Activated CD4-positive, alpha-beta T cell treated with anti-CD3 and anti-CD28 coated beads, Interleukin-2, Interleukin-4, amounts not matched to agents 100 ng/mL and 50 ng/mL, durations not matched to agents 16 hours and 8 hours (primary cell): ENCODE data around the gene PRKCQ.
"Not testable (repeated sequence)": the region's sequence is repeated elsewhere in the genome, so short reads cannot be mapped to it uniquely, and the experiment has no call there.

ENCODE experiments used
- DNase-seq: peaks from one replicate; pipeline ENCODE4 v3.0.0-alpha.2; 2020; ENCODE audit warnings: low spot score

The PRKCQ gene

DNA sequence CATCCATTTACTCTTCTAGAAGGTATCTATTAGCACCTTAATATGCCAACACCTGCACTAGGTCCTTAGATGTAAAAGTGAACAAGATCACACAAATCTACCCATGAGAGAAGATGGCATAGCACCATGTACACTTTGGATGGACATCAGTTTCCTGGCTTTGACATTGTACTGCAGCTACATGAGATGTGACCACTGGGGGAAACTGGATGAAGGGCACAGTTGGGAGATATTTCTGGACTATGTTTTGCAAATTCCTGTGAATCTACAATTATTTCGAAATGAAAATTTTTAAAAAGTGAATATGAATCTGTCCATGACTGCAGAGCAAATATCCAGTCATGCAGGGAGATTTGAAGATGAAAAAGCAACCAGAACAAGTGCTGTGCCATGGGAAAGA, 124.5 kb downstream of the PRKCQ start:
- DNase-seq: no peak

GRCh38 chr10:6446711-6447110, 133.4 kb downstream of the PRKCQ start:
- DNase-seq: no peak

DNA sequence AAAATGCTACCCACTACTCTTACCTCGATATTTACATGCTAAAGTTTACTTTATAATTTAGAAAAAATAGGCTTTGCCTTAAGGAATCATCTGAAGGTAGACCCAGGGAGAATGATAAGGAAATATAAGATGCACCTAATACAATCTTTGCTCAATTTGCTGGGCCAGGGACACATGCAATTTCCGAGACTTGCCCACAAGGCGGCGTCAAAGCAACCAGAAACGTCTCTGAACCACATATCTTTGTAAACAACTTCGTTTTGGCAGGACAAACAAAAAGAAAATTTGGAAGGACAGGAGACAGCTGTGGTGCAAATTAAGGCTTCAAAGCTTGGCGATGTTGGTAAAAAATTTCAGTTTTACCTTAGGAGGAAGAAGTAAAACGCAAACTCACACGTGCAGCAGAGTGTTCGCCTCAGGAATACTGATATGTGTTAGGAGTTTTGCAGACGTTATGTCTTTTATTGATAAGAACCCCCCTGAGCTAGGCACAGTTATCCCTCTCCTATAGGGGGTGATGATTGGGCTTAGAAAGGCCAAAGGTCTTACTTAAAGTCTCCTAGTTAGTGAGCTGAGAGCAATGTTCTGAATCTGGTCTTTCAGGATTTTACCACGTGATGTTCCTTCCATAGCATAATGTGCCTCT, 134.3 kb downstream of the PRKCQ start:
- DNase-seq: peak; percentile 71

DNA sequence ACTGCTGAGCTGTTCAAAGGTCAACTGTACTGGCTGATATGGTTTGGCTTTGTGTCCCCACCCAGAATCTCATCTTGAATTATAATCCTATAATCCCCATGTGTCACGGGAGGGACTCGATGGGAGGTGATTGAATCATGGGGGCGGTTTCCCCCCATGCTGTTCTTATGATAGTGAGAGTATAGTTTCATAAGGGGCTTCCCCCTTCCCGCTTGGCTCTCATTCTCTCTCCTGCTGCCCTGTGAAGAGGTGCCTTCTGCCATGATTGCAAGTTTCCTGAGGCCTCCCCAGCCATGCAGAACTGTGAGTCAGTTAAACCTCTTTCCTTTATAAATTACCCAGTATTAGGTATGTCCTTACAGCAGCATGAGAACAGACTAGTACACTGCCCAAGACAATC, 140.2 kb downstream of the PRKCQ start:
- DNase-seq: not testable (repeated sequence)

- no peak for DNase-seq
Measured at GRCh38 chr10:6431861-6432260, 148.2 kb downstream of the PRKCQ start.

DNA sequence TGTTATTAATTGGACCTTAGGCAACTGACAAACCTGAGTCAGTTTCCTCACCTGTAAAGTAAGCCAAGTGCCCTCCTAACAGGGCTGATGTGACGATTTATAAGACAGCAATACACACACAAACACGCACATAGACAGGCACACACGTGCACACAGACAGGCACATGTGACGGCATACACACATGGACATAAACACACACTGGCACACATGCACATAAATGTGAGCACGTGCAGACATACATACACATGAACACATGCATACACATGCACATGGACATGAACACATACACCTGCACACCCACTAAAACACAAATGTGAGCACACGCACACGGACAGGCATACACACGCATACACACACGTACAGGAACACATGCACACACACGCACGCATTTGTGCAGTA, 148.9 kb downstream of the PRKCQ start:
- DNase-seq: no peak

GRCh38 chr10:6430423-6430980, 149.6 kb downstream of the PRKCQ start:
- DNase-seq: no peak

DNA sequence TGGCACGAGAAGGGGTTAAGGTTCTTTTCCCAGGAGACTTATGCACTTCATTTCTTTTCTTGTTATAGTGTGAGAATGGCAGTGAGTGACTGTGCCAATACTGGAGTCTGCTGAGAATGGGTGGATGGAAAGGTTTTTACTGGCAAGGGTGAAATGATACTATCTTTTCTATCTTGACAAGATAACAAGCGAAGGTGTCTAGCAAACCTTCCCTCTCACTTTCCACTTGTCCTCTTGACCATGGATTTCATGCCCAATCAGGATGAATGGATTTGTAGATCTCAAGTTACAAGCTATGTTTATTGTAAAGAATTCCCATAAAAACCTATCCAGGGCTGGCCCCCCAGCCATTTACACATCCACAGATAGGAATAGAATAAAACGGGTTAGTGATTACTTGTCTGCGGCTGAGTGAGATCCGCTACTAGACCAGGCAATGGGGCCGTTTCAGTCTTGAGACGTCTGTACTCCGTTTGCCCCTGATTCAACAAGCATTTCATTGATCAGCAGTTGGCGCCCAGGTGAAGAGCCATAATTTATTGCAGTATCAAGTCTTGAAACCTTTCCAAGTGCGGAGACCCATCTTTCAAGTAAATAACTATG, 152.6 kb downstream of the PRKCQ start:
- DNase-seq: no peak

DNA sequence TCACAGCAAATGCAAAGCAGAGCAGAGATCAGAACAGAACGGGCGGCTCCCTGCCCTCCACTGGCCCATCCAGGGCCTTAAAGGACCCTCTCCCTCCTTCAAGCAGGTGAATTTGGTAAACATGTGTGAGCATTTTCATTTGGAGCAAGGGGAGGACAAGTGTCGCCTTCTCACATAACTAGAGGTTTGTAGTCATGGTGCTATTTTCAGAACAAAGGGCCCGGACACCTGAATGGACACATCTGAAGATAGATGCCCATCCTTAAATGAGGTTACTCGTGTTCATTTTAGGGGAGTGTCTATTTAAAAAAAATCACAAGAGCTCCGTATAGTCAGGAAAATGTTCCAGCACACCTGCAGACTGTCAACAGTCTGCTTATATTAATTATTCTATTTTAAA, 153.8 kb downstream of the PRKCQ start:
- DNase-seq: no peak

GRCh38 chr10:6423413-6424170, 156.5 kb downstream of the PRKCQ start:
- DNase-seq: no peak

- peak; percentile 29 for DNase-seq
Measured at GRCh38 chr10:6423004-6423403, 157.1 kb downstream of the PRKCQ start.

DNA sequence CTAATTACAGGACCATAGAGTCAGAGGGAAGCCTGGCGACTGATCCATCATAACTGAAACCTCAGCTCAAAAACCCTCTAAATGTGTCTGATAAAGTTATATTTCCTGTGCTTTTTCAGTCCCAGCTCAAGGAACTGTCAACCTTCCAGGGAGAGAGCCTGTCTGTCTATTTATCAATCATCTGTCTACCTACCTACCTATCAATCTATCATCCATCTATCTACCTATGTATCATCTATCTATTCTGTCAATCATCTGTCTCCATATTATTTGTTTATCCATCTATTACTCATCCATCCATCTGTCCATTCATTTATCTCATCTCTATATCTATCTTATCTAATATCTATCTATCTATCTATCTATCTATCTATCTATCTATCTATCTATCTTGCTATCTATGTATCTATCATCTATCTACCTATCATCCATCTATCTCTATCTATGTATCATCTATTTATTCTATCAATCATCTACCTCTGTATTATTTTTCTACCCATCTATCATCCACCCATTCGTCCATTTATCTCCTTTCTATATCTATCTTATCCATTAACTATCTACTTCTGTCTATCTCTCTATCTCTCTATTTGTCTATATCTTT, 161.4 kb downstream of the PRKCQ start:
- no peak for DNase-seq

GRCh38 chr10:6418167-6418566, 161.9 kb downstream of the PRKCQ start:
- no peak for DNase-seq

GRCh38 chr10:6416892-6417512, 163.1 kb downstream of the PRKCQ start:
- peak; percentile 70 for DNase-seq

DNA sequence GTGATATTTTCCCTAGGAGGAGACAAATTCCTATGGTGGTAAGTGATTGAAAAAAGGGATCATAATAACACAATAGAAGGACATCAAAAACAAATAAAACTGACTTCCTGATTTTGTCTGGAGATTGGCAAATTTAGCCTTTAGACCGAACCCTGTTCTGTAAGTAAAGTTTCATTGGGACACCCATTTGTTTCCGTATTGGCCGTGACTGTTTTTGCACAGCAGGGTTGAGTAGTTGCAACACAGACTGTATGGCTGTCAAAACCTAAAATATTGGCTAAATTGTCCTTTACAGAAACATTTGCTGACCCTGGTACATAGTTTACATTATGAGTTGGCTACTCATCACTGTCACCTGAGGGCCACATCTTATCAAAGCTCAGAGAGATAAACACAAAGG, 168.6 kb downstream of the PRKCQ start:
- DNase-seq: no peak

- DNase-seq: no peak
Measured at GRCh38 chr10:6410830-6411229, 169.2 kb downstream of the PRKCQ start.

DNA sequence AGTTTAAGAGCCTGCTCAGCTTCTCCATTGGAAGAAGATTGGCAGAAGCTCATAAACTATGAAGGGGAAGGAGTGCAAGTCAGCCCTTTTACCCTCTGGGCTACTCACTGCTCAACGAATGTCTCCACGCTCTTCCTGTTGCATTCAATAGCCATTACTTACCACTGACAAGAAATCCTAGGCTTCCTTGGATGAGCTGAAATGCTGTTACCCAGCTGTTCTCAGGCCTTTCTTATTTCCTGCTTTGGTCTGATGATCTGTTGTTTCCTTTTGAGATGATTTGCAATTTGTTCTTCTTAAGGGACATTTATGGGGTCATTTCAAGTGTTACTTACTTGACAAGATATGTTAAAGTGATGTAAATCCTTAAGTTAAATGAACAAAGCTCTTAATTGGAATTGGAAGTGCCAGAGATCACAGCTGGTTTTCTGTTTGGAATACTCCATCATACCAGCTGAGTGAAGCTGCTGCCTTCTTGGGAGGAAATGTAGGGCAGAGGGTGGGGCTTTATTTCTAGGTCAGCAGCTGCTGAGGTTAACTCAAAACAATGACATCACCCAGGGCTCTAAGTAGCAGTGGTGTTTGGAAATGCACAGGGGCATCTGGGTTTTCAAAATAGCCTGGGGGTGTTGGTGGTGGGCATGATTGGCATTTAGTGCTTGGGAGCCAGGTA, 170.0 kb downstream of the PRKCQ start:
- peak; percentile 33 for DNase-seq

- no peak for DNase-seq
Measured at GRCh38 chr10:6408799-6409198, 171.3 kb downstream of the PRKCQ start.

DNA sequence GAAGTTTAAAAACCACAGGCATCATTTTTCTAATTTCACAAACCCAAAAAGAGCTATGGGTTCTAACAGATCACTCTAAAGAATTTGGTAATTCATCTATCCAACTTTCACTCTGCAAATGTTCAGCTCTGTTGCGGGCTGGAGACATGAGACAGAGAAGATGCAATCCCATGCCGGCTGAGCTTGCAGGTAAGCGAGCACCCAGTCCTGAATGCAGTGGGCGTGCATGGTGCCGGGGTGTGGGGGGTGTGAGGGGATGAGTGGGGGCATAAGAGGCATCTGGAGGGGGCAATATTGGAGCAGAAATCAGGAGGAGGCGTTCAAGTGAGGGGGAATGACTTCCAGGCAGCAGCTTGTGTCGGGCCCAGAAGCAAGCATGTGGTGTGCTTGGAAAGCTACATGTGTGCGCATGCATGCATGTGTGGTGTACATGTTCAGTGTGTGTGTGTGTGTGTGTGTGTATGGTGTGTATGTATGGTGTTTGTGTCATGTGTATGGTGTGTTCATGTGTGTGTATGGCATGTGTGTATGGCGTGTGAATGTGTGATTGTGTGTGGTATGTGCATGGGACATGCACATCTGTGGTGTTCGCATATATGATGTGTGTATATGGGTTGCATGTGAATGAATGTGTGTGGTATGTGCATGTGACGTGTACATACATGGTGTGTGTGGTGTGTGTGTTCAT, 172.9 kb downstream of the PRKCQ start:
- DNase-seq: peak; percentile 27

- DNase-seq: peak; percentile 40
Measured at GRCh38 chr10:6406220-6407033, 173.6 kb downstream of the PRKCQ start.
